KOPT-K1 (cell line): ENCODE results near the gene SLC35F3.
"Not testable (repeated sequence)": the region's sequence is repeated elsewhere in the genome, so short reads cannot be mapped to it uniquely, and the experiment has no call there.

Source experiments
- H3K27ac ChIP-seq: fragments of 200-600 bp; sonication (generic); 2 replicates; pipeline ENCODE4 v1.5.1; 2016; ENCODE audit warnings: antibody characterized with exemption, mild to moderate bottlenecking, low read depth, low read length; ENCODE audit not compliant: poor library complexity, severe bottlenecking
- H3K36me3 ChIP-seq: fragments of 200-600 bp; sonication (generic); 2 replicates; pipeline ENCODE4 v1.5.1; 2017; ENCODE audit warnings: antibody characterized with exemption, mild to moderate bottlenecking, low read length, moderate library complexity; ENCODE audit not compliant: insufficient read depth
- H3K9me3 ChIP-seq: fragments of 200-600 bp; sonication (generic); 2 replicates; pipeline ENCODE4 v1.5.1; 2017; ENCODE audit warnings: antibody characterized with exemption, low read length, mild to moderate bottlenecking; ENCODE audit not compliant: insufficient read depth, poor library complexity, severe bottlenecking

The SLC35F3 gene

DNA sequence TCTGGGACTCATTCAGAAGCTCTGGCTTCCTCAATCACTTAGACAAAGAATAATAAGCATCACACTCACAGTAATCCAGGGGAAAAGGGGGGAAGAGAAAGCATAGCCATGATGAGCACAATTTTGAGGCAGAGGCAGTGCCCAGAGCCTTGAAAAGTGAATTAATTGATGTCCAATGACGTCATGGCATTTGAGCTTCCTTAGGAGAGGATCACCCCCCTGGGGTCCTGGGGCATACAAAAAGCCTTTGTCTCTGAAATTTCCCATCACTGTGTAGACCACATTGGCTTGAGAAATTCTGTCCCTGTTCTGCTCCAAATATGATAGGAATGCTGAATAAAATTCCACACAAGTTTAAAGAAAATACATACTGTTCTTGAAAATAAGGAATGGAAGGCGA lies 384.5 kb downstream of the SLC35F3 start:
- no peak overlapping the region for H3K27ac ChIP-seq
- no peaks in the 10 kb centered on the region for H3K36me3 ChIP-seq

DNA sequence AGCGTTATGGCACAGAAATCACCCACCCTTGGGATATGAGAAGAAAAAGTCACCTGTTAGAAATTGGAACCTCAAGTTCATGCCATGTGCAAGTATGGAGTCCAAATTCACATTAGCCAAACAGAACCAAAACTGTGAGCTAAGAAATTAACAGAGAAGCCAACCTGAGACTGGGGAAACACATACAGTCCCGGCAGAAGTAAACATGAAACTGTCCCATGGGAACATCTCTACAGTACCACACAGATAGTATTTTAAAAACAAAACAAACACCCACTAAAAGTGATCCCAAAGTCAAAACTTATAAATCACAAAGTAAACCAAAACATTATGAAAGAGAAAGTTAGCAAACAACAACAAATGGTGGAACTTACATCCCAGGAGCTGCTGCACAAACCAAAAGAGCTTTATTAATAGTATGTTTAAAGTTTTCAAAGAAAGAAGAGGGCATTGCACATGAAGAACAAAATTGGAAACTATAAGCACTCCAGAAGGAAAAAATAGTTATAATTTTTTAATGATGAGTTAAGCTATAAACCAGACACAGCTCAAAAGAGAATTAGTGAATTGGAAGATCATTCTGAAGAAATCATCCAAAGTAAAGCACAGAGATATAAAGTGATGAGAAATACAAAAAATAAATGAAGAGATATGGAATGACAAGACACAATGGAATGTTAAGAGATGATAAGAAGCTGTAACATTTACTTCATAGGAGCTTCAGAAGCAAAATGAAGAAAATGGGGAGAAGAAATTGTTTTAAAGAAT lies 385.2 kb downstream of the SLC35F3 start:
- Histone ChIP-seq H3K27ac (no peak overlapping the region), H3K9me3 (peaks cover 22% of the 10 kb centered on the region), H3K36me3 (no peaks in the 10 kb centered on the region)

More for the DNA sequence above, 384.5 kb downstream of the SLC35F3 start:
- H3K9me3 ChIP-seq: peaks cover 22% of the 10 kb centered on the region

DNA sequence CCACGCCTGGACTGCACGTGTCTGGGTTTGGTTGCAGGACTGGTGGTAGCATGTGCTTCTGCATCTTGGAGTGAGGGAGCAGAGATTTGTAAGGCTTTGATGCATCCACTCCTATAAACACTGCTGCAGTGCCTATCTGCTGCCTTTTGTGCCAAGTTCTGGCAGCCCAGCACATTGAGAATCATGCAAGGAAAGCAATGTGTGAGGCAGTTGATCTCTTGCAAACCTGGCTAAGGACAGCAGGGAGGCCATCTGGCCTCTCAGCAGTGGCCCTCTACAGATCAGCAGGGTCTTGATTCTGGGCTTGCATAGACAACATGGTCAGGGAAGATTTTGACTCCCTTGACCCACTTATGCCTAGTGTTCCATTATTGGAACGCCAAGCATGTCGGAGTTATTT lies 387.5 kb downstream of the SLC35F3 start:
- H3K27ac ChIP-seq: no peak overlapping the region
- H3K9me3 ChIP-seq: peaks cover 22% of the 10 kb centered on the region
- H3K36me3 ChIP-seq: no peaks in the 10 kb centered on the region

DNA sequence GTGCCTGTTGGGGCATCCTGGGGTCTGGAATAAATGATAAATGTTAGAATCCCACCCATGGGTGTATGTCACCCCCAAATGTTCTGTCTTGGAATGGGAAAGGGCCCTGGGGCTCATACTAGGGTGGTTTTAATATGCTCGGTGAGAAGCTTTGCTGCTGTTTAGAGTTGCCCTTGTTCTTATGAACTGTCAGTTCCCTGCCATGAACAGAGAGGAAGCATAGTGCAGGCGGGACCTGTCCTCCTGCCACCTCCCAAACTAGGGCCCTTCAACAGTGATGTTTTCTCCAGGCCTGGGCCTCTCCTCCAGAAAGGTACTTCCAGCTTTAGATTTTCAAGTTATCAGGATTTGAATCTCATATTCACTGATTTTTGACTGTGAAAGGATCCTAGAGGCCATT lies 388.1 kb downstream of the SLC35F3 start:
- Histone ChIP-seq H3K36me3 (no peaks in the 10 kb centered on the region), H3K9me3 (peaks cover 22% of the 10 kb centered on the region), H3K27ac (no peak overlapping the region)

DNA sequence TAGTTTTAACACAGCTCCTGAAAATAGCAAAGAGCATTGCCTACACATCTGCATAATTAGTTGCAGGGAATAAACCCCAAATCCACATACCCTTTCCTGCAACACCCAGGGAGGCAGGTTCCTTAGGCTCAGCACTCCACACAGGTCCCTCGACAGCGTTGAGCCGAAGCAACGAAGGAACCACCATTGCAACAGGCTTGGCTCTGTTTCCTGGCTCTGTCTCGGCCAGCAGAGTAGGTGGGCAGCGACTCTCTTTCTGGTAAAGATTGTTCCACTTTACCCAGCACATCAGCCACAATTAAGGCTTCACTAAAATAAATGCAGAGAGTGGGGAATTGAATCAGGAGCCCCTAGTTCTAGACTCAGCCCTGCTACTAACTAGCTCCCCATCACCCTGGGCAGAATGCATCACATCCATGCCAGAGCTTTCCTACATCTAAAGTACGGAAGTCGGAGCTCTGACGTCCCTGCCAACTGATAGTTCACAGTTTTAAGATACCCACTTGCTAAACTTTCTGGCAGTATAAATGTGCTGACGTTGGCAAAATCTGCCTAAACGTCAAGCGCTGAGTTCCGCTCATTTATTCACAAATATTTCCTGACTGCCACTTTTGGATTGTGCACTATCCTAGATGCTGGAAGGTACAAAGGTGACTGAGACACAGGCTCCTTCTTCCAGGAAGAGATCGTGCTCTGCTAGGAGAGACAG lies 389.8 kb downstream of the SLC35F3 start:
- peaks cover 16% of the 10 kb centered on the region for H3K9me3 ChIP-seq
- no peaks in the 10 kb centered on the region for H3K36me3 ChIP-seq
- H3K27ac ChIP-seq: no peak overlapping the region

DNA sequence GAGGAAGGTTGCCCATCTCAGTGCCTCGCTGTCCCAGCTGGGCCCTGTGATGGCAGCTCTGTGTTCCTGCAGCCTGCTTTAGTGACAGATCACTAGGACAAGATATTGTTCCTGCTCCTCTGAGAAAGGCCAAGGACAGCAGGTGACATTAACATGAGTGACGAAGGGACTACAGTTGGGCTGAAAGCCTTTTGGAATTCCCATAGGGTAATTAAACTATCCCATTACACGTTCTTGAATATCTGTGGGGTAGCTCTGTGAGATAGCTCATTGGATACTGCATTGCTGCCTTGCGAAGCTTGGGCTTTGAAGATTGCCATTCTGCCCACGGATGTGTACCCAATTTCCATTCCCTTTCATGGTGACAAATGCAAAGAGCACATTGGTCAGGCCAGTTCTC lies 390.6 kb downstream of the SLC35F3 start:
- peaks cover 8% of the 10 kb centered on the region for H3K9me3 ChIP-seq
- H3K27ac ChIP-seq: no peak overlapping the region
- no peaks in the 10 kb centered on the region for H3K36me3 ChIP-seq

DNA sequence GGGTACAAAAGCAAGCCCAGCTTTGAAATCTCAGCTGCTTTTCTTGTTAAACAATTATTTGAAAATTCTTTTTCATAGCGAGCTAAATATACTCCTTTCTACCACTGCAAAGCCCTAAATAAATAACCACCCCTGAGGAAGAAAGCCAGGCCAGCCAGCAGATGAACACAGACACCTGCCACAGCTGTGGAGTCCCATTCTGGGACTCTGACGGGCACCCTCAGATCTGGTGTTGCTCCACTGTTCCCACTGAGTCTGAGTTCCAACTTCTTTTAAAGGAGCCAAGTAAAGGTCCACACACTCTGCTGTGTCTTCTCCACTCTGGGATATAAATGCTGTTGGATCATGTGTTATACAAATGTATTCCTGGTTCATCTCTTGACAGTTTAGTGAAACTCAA lies 391.1 kb downstream of the SLC35F3 start:
- Histone ChIP-seq H3K36me3 (no peaks in the 10 kb centered on the region), H3K9me3 (peaks cover 3% of the 10 kb centered on the region), H3K27ac (no peak overlapping the region)

DNA sequence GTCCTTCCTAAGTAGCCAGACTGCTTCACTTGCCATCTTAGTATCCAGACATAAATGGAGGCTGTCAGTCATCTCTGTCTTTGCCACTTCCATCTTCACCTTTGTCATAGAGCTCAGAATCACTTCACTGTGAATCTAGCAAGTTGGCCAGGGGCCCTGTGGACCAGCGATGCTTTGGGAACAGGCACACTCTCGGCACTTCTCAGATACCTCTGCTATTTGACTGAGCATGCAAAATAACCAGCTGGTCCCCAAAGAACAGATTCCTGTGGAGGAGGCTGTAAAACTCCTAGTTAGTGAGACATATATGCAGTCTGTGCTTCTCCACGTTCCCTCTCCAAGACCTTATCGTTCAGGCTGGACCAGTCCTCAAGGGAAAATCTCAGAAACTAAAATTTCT lies 392.0 kb downstream of the SLC35F3 start:
- Histone ChIP-seq H3K27ac (no peak overlapping the region), H3K36me3 (no peaks in the 10 kb centered on the region), H3K9me3 (no peaks in the 10 kb centered on the region)

DNA sequence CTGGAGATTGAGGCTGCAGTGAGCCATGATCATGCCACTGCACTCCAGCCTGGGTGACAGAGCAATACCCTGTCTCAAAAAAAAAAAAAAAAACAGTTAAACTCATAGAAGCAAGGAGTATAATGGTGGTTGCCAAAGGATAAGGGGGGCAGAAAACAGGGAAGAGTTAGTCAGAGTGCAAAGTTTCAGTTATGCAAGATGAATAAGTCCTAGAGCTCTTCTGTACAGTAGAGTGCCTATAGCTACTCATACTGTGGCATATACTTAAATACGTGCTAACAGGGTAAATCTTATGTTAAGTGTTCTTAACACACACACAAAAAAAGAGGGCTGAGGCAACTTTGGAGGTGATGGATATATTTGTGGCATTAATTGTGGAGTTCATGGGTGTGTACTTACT lies 393.2 kb downstream of the SLC35F3 start:
- Histone ChIP-seq H3K9me3 (no peaks in the 10 kb centered on the region), H3K27ac (no peak overlapping the region), H3K36me3 (no peaks in the 10 kb centered on the region)

DNA sequence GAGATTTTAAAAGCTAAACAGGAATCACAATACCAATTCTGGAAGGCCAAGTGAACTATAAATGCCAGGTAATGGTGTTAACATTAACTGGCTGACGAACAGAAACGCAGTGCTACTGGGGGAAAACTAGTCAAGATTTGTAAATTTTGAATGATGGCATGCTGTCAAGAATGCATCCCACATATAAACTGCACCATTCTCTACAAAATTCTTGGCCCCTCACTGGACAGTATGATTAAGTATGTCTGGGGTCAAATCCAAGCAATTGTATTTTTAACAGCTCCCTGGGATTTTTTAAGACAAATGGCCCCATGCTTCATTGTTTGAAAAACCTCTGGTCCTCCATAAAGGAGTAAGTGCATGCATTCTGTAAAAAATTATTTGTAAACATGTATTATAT lies 395.6 kb downstream of the SLC35F3 start:
- H3K27ac ChIP-seq: no peak overlapping the region
- H3K9me3 ChIP-seq: no peaks in the 10 kb centered on the region
- no peaks in the 10 kb centered on the region for H3K36me3 ChIP-seq

DNA sequence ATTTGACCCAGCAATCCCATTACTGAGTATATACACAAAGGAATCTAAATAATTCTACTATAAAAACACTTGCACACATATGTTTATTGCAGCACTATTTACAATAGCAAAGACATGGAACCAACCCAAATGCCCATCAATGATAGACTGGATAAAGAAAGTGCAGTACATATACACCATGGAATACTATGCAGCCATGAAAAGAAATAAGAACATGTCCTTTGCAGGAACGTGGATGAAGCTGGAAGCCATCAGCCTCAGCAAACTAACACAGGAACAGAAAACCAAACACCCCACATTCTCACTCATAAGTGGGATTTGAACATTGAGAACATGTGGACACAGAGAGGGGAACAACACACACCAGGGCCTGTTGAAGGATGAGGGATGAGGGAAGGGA lies 397.2 kb downstream of the SLC35F3 start:
- not testable (repeated sequence) for H3K9me3 ChIP-seq, H3K27ac ChIP-seq, H3K36me3 ChIP-seq

DNA sequence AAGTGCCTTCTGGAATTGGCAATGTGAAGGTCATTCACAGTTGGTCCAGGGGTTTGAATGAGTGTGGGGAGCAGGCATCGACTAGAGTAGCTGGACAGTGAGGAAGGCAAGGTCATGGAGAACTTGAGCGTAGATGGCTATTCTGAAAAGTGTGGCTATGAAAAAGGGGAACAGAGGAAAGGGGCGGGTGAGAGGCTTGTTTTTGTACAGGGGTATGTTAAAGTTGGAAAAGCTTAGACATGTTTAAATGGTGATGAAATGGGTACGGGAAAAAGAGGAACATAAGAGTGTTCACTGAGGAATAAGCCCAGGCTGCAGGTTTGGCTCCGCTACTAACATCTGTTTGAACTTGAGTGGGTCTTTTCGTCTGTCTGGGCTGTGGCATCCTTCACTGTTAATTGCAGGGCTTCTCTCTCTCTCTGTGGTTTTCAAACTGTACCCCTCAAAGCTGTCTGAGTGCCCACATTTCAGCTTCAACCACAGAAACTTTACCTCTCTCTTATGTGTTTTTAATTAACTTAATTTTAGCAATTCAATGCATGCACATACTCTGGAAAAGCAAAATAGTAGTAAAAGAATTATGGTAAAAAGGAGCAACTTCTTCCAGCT lies 398.0 kb downstream of the SLC35F3 start:
- no peaks in the 10 kb centered on the region for H3K9me3 ChIP-seq
- H3K36me3 ChIP-seq: no peaks in the 10 kb centered on the region
- H3K27ac ChIP-seq: no peak overlapping the region

DNA sequence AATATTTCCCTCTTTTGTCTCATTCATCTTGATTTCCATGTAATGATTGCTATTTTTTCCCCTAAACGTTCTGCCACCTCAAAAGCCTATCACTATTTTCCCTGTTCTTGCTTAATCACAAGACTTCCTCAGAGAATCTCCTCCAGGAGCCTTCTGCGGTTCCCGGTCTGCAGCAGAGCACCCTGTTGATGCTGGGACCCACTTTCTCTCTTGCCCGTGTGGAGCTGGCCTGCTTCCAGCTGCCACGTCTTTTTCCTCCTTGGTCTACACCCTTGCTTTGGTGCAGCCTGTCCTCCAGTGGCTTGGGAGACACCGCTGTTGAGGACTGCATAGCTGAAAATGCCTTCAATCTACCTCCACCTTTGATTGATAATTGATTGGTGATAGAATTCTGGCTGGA lies 398.8 kb downstream of the SLC35F3 start:
- Histone ChIP-seq H3K27ac (no peak overlapping the region), H3K9me3 (no peaks in the 10 kb centered on the region), H3K36me3 (no peaks in the 10 kb centered on the region)

DNA sequence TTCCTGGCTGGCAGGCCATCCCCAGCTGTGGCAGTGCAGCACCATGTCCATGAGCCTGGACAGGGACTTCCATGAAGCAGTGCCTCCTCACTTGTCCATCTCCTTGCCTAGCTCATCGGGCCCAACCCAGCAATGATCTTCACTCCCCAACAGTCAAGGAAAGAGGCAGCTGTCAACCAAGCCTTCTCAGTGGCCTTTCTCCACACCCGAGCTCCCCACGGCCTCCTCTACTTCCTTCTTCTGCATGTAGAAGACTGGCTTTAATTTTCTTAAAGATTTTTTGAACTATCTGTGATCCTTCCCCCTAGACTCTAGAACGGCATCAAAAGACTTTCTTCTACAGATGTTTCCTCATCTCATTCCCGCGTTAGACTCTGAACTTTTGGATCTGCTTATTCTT lies 403.2 kb downstream of the SLC35F3 start:
- H3K27ac ChIP-seq: no peak overlapping the region
- no peaks in the 10 kb centered on the region for H3K9me3 ChIP-seq
- H3K36me3 ChIP-seq: no peaks in the 10 kb centered on the region

DNA sequence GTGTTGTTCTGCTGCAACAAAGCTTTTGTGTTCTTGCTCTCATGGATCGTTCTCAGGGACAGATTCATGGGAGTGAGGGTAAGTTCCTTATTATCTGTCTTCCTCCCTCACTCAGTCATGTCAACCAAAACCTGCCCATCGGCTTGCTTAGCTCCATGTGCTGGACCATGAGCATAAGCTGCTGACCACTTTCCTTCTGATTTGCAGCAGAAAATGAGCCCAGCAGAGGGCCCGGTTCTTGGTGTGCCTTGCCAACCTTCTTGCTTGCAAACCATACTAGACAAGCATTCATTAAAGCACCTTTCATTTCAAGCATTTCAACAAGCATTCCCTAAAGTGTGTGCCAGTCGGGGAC lies 404.7 kb downstream of the SLC35F3 start:
- Histone ChIP-seq H3K36me3 (no peaks in the 10 kb centered on the region), H3K9me3 (no peaks in the 10 kb centered on the region), H3K27ac (no peak overlapping the region)
